Measurements from ENCODE around the gene FAM234B.

FAM234B gene

DNA sequence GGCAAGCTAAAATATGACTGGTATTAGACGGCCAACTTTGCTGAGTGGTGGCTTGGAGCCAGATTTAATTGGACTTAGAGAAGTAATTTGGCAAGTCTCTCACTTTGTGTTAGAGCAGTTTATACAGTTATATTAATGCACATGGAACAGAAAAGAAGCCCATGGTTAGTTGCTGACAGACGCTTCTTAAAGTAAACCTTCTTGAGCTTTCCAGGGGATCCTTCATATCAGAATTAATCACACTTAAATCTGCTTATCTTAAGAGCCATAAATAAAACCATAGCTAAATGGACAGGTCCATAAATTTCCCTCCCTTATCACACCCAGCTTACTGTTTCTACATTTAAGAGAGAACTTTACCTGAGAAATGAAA, 49.7 kb downstream of the FAM234B start:
- no peak for DNase-seq

DNA sequence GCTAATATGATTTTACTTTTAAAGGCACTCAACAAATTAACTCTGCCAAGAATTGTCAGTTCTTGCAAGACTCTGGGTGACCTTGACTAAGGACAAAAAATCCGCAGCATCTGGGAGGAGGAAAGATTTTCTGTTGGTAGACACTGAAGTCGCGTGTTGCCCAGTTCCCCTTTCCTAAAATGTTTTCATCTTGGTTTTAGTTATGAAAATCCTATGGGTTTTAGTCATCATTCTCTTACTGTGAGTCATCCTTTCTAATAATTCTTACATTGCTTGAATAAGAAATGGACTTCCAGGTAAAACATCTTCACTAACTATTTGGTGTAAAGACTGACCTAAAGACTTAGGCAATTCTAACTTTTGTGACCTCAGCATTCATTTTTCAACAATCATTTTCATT, 50.2 kb downstream of the FAM234B start:
- no peak for DNase-seq

DNA sequence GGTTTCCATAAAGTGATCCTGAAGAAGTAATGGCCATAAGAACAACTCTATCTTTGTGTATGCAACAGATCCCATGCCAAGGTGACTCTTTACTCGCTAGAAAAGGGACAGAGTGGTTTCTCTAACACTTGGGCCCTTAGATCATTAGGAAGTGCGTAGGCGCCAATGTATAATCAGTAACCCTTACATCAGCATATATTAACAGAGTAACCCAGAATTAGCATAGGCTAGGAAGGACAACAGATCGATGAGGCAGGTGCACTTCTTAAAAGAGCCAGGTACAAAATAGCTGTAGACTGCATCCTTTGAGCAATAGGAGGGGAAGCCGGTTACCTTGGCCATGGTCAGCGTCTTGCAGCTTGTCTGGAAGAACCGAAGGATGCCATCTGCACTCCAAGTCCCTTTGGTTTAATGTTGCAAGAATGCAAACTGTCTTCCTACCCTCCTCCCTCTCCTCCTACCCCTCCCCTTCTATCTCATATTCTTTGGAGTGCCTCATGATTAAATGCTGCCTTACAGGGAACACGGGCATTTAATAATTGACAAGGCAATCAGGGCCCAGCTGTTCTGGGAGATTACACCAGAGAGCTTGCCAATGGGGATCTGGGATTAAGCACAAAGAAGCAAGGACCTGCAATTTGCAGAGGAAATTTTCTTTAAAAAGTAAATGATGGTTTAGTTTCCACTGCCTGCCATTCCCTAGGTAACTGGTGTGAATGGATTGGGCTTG, 51.2 kb downstream of the FAM234B start:
- no peak for DNase-seq

DNA sequence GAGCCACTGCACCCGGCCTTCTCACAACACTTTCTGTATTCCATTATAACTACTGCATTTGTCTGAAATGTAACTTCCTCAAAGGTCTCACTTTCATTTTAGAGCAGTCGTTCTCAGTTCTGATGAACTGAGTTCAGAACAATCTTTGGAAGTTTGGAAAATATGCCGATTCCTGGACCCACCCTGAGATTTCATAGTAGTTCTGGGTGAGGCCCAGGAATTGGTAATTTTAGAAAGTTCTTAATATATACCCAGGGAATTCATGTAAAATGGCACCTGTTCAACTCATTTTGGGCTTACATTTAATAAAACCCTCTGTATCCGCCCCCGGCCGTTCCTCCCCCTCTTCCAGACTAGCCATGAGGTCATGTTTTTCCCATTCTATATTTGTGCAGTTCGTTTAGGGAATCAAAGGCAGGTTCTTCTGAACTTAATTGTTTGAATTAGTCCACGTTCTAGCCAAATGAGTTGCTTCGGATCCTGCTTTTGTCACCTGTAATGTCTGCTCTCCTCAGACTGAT, 53.4 kb downstream of the FAM234B start:
- DNase-seq, result no peak

DNA sequence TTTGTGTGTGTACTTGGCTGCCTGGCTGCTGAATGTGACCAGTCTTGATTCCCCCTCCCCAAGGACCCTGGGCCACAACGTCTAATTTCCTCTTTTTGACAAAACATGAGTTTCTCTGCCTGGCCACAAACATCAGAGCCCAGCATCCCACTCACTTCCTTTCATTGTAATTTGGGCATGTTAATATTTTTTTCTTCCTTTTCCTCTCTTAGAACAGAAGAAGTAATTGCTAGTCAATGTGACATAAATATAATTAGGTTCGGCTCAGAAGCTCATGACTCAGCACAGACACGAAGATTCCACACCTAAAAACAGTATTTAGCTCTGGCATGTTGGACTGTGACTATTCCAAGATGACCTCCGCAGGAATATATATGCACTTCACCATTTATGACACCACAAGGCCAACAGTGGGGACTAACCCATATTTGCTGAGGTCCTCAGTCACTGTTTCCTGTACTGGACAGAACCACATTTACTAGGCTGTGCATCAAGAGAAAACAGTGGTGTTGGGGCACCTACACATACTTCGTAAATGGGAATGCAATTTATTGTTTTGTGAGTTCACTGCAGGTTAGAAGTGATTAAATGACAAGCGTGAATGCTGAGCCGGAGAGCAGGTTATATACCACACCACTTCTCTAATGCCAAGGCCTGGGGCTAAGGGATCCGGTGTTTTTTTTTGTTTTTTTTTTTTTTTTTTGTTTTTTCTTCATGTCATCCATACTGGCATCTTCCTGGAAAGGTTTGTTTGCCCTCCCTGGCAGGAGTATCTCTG, 55.1 kb downstream of the FAM234B start:
- peak; percentile 21 for DNase-seq

DNA sequence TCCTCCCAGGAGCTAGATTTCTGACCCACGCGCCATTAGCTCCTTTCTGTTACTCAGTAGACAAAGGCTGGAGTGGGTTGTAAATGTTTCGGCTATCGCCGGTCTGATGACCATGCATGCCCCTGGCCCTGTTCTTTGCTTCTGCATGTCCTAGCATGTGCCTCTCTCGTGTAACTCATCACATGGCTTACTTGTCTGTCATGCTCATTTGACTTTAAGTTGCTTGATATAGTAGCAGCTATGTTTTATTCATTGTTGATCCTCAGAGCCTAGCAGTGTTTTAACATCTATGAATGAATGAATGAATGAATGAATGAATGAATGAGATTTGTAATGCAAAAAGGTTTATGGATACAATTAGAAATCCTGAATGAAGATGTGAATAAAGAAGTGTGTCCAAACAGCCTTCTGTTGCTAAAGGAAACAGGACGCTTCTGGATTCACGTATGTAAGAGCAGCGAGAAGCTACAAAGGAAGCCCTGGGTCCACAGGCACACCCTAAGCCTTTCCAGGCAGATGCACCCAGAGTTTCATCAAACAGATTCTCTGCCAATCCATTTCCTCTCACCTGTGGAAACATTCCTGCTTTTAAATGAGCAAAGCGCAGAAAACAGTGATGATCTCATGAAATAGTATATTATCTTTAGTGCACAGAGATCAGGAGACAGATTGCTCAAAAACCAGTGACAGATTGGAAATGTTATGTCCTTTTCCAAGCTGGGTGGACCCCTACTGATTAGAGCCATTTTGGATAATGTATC, 55.8 kb downstream of the FAM234B start:
- no peak for DNase-seq

DNA sequence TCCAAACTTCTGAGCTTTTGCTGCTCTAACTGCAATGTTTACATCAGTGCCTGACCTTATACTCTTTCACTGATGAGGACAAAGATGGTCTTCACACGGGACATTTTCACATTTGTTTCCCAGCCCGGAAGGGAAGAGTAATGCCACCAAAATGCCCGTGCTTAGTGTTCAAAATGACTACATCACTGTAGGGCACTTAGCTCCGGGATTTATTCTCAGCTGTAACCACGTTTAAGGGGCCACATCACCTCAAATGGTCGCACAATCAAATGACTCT, 56.4 kb downstream of the FAM234B start:
- DNase-seq, result no peak

DNA sequence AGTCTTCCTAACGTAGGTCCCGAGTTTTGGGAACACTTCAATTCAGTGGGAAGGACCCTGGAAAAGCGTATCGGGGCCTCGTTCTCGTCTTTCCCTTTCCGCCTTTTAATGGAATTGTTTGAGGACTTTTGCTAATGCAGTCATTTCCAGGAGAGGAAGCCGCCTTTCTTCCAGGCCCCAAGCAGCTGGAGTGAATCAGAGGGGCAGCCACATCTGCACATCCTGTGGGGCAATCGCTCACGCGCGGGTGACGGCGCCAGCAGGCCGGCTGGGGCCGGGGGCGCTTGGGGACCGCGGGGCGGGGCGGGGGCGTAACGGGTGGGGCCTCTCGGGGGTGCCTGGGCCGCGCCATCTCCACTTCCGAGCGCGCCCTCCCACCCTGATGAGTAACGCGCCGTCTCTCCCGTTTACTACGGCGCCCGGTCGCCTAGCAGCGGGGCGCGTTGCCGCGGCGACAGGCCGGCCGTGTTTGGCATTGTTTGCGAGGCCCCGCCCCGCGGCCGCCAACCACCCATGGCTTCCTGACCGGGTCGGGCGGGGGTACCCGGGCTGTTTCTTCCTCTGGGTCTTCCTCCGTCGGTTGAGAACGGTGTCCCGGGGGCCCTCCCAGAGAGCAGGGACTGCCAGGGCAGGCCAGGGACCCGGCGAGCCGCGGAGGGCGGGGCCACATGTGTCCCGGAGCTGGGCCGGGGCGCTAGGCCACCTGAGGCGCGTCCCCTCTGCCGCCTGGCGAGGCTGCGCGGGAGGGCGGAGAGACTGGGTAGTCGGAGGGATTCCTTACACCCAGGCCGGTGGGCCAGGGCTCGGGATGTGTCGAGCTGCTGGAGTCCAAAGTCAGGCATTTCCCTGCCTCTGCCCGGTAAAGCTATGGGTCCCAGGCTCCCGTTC, 56.9 kb downstream of the FAM234B start:
- DNase-seq, result peak; percentile 97

DNA sequence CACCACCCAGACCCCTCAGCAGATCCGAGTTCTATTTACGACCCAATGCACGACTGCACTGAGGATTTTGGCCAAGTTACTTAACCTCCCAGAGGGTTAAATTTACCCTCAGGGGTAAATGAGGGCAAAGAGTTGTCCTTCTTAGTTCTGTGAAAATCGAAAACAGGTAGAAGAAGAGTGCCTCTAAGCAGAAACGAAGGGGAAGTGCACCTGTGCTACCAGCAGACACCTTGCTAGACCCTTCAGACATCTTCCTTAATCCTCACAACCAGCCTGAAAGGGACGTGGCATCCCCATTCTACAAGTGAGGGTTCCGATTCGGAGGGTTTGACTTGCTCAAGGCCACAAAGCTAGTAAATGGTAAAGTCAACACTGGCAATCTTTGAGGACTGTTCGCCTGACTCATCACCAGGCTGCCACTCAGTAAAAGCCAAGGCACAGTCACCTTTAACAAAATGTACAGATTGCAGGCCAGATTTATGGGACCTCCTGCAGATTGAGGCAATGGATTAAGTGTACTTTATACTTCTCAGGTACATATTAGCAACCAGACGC, 57.7 kb downstream of the FAM234B start:
- peak; percentile 76 for DNase-seq

DNA sequence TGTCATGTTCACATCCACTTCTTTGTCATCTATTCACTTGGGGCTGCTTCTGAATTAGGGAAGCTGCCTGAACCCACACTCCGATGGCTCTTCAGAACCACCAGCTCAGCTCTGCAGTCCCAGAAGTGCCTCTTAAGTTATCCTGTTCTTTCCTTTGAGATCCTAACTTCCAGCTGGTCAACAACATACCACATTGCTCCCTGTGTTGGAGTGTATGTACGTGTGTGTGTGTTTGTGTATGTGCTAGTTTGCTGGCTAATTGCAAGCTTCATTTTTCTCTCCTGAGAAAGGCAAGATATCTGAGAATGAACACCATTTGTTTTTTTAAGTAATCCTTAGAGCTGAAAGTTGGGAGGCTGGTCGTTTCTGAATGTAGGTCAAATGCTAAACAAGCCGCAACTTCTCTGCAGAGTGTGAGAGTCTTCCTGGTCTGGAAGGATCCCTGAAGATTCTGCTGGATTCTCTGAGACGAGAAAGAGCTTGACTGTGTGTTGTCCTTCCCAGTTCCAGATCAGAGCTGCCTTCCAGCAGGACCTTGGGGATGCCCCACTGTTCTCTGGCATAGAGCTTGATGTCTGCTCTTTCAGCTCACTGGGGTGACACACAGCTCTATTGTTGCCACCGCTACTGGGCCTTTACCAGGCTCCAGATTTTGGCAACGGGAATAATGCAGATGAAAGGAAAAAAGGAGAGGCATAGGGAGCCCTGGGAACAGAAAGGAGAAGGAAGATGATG, 58.4 kb downstream of the FAM234B start:
- no peak for DNase-seq

DNA sequence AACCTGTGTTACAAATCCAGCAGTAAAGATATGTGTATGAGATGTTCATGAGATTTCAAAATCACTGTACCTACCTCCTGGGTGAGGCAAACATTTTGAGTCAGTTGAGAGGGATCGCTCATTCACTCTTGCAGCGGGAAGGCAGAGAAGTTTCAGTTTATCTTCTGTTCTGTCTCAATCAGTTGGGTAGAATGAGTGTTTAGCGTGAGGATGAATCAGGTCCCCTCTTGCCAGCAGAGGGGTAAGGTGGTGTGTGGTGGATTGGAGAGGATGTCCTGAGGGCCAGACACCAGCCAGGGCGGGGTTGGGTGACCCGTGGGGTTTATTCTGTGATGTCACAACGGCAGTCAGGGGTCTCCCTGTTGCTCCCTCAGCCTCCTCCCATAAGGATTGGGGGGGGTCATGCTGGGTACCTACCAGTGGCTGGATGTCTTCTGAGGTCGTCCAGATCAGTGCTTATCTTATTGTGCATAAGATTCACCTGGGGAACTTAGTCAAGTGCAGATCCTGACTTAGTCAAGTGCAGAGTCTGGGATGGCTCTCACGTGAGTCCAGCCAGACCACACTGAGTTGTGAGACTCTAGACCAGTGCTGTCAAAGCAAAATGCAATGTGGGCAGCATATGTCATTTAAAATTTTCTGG, 59.3 kb downstream of the FAM234B start, which contains the start of gene GSG1:
Gene GSG1, minus strand, starts transcription at position 277 of the 643 bp plus-strand sequence. Its CDS starts 155 bp downstream, at position 122.
- peak; percentile 34 for DNase-seq

DNA sequence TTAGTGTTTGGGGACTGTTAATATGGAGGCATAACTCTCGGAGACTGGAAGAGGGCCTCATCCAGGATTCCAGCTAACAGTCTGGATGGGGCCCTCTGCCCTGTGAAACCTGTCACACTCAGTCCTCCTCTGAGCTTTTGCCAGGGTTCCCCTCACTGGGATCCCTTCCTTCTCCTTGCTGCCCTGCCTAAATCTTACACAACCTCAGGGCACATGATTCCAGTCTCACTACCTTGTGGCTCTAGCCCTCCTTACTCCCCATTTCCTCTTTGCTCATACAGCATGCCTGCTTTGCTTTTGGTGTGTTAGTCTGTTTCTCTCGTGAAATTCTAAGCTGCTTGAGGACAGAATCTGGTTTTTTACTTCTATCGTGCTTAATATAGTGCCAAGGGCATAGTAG, 60.2 kb downstream of the FAM234B start:
- no peak for DNase-seq

DNA sequence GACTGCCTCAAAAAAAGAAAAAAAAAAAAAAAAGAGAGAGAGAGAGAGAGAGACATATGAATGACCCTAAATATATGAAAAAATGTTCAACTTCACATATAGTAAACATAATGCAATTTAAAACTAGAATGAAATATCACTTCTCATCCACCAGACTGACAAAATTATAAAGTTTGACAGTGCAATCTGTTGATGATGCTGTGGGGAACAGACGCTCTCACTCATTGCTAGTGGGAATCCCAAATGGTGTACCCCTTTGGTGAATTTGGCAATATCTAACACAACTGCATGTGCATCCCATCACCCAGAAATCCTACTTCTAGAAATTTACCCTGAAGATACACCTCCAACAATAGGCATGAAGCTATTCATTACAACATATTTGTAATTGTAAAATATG, 61.6 kb downstream of the FAM234B start:
- DNase-seq, result no peak

DNA sequence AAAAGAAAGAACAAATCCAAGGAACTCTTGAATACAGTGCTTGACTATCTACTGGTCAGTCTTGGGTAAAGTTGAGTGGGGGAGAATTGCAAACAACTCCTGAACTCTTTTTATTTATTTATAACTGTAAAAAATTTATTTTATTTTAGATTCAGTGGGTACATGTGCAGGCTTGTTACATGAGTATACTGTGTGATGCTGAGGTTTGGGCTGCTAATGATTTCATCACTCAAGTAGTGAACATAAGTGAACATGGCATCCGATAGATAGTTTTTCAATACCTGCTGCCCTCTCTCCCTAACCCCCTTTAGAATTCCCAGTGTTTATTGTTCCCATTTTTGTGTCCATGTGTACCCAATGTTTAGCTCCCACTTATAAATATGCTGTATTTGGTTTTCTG, 62.5 kb downstream of the FAM234B start:
- DNase-seq, result no peak

DNA sequence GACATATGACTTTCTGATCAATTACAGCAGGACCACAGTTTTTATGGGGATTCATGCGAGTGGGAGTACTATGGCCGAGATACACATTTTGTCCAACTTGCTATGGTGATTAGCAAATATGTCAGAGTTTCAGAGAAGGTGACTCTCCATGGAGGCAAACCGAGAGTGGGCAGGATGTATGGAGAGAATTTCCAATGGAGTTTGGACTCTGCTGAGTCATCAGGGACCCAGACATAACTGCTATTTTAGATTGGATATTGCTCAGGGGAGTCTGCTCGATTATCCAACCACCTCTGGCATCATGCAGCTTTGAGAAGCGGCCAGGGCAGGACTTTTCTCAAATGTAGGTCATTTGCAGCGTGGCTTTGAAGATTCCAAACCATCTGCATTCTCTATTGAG, 68.8 kb downstream of the FAM234B start:
- DNase-seq, result no peak

DNA sequence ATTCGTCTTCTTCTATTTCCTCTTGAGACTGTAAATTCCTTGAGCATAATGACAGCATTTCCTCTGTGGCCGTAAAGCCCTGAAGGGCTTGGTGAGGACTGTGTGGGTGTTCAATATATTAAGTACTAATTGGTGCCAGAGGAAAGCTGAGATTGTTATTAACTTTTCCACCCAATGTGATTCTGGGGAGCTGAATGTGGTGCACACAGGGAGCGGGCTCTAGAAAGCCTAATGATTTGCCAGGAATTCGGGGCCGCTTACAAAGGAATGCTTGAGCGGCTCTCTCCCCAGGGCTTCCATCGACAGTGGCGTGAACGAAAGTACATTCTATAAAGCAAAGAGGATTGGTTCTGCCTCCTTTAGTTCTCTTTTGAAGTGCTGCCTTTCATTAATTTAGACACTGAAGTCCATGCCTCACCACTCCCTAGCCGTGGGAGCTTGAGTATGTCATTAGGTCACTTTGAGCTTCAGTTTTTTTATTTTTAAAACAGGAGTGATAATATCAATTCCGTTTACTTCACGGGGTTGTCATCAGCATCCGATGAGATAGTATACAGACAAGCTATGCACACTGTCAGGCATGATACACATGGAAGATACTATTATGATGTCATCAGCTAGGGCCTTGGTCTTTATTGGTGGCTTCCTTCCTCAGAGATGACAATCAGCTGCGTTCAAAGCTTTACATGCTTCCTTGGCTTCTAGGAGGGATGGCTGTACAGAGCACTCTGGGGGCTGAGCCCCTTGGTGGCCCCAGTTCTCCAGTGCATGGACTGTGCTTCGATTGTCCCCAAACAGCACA, 70.3 kb downstream of the FAM234B start:
- DNase-seq, result no peak

DNA sequence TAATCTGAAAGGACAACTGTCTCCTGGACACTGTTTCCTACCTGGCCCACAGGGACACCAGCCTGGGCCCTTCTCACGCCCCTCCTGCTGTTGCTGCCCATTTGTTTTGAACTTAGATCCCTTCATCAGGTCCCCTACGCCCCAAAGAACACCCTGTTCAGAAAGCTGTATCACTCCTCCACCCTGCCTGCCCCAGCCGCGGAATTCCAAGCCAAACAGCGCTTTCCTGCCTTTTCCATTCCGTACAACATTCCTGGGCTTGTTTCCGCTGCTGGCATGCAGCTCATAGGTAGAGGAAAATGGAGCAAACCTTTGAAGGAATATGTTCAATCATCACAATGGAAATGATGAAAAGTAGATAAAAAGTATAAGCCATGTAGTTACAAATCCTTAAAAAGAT, 72.1 kb downstream of the FAM234B start:
- DNase-seq, result no peak

DNA sequence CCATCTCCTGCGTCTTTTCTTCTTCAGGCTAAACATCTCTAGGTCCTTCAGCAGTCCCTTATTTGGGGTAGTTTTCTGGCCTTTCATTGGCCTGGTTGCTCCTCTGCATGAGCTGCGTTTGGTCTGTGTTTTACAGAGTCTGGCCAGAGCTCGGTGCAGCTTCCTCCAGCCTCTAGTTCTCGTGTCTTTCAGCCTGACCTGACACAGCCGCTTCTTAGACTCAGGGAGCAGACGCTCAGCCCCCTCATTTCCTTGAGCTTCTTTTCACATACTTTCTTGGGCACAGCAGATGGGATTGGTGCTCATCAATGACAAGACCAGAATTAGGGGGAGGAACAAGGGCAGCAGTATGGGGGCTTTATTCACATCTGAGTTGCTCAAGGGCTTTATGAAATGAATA, 72.8 kb downstream of the FAM234B start:
- no peak for DNase-seq

DNA sequence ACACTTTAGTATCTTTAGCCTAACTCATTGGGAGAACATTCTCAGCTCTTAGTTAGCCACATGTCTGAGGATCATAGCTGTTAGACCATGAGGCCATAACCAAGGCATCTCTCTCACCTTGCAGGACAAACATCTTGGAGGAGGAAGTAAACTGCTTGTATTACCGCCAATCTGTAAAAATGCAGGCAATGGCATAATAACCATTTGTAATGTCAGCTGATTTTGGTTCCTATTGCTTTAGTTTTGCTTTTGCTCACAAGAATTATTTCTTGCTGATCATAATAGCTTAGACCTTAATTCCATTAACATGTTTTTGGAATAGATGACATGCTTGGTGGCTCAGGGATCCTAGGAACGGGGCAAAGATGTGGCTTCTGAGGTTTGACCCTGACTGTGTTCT, 75.6 kb downstream of the FAM234B start:
- DNase-seq, result no peak

DNA sequence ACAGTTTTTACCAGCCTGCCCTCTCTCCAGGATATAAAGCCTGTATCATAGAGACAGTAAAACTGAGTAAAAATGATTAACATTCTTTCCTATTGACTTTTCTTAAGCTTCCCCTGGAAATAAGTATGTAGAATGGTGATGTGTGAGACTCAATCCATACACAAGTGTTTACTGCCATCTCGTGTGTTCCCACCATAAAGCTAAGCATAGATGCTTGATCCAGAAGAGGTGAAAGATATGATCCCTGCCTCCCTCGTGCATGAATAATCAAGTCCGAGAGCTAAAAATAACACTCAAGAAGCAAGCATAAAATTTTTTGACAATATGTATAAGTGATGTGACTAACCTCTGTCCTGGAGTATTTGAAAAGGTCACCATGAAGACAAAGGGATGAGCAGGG, 76.2 kb downstream of the FAM234B start:
- no peak for DNase-seq
